ENCODE measurements around the gene DNAJC13. TPM values are rescaled to one million over a fixed set of nuclear protein-coding genes. Genes with fewer than 3 reads are reported as not detected.
A peak's percentile ranks its signal among the peaks of the same experiment; 100 is the strongest.
"Not testable (repeated sequence)": the region's sequence is repeated elsewhere in the genome, so short reads cannot be mapped to it uniquely, and the experiment has no call there.

Gene DNAJC13, protein sequence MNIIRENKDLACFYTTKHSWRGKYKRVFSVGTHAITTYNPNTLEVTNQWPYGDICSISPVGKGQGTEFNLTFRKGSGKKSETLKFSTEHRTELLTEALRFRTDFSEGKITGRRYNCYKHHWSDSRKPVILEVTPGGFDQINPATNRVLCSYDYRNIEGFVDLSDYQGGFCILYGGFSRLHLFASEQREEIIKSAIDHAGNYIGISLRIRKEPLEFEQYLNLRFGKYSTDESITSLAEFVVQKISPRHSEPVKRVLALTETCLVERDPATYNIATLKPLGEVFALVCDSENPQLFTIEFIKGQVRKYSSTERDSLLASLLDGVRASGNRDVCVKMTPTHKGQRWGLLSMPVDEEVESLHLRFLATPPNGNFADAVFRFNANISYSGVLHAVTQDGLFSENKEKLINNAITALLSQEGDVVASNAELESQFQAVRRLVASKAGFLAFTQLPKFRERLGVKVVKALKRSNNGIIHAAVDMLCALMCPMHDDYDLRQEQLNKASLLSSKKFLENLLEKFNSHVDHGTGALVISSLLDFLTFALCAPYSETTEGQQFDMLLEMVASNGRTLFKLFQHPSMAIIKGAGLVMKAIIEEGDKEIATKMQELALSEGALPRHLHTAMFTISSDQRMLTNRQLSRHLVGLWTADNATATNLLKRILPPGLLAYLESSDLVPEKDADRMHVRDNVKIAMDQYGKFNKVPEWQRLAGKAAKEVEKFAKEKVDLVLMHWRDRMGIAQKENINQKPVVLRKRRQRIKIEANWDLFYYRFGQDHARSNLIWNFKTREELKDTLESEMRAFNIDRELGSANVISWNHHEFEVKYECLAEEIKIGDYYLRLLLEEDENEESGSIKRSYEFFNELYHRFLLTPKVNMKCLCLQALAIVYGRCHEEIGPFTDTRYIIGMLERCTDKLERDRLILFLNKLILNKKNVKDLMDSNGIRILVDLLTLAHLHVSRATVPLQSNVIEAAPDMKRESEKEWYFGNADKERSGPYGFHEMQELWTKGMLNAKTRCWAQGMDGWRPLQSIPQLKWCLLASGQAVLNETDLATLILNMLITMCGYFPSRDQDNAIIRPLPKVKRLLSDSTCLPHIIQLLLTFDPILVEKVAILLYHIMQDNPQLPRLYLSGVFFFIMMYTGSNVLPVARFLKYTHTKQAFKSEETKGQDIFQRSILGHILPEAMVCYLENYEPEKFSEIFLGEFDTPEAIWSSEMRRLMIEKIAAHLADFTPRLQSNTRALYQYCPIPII (N-terminal part only)
- total RNA-seq (10 to 100 TPM; 26.6 to 50.5 (median 43.2) TPM), polyA plus RNA-seq (10 to 100 TPM in 2 of 3 donors, 1 to 10 TPM in 1; 7.4 to 29.3 (median 14.6) TPM)
- long read RNA-seq, donor 1, partial matches to known transcripts, result 7 of 7 reads
- long read RNA-seq, donor 1, other reads (novel, unspliced or antisense), result 0 of 7 reads
- long read RNA-seq, donor 2, partial matches to known transcripts, result 8 of 8 reads
- long read RNA-seq, donor 2, other reads (novel, unspliced or antisense), result 0 of 8 reads
- long read RNA-seq, donor 3, partial matches to known transcripts, result 10 of 10 reads
- long read RNA-seq, donor 3, other reads (novel, unspliced or antisense), result 0 of 10 reads
- long read RNA-seq, donor 4, partial matches to known transcripts, result 4 of 5 reads
- long read RNA-seq, donor 4, other reads (novel, unspliced or antisense), result 1 of 5 reads
- long read RNA-seq, donor 5, full-length matches to known transcripts, result 5 of 18 reads
- long read RNA-seq, donor 5, partial matches to known transcripts, result 12 of 18 reads
- long read RNA-seq, donor 5, other reads (novel, unspliced or antisense), result 1 of 18 reads
- long read RNA-seq, donor 6, partial matches to known transcripts, result 2 of 4 reads
- long read RNA-seq, donor 6, other reads (novel, unspliced or antisense), result 2 of 4 reads
- long read RNA-seq, donor 7, result 0 reads
- long read RNA-seq, donor 8, partial matches to known transcripts, result 8 of 8 reads
- long read RNA-seq, donor 8, other reads (novel, unspliced or antisense), result 0 of 8 reads
- long read RNA-seq, donor 9, result 0 reads
- long read RNA-seq, donor 10, result 0 reads

DNA sequence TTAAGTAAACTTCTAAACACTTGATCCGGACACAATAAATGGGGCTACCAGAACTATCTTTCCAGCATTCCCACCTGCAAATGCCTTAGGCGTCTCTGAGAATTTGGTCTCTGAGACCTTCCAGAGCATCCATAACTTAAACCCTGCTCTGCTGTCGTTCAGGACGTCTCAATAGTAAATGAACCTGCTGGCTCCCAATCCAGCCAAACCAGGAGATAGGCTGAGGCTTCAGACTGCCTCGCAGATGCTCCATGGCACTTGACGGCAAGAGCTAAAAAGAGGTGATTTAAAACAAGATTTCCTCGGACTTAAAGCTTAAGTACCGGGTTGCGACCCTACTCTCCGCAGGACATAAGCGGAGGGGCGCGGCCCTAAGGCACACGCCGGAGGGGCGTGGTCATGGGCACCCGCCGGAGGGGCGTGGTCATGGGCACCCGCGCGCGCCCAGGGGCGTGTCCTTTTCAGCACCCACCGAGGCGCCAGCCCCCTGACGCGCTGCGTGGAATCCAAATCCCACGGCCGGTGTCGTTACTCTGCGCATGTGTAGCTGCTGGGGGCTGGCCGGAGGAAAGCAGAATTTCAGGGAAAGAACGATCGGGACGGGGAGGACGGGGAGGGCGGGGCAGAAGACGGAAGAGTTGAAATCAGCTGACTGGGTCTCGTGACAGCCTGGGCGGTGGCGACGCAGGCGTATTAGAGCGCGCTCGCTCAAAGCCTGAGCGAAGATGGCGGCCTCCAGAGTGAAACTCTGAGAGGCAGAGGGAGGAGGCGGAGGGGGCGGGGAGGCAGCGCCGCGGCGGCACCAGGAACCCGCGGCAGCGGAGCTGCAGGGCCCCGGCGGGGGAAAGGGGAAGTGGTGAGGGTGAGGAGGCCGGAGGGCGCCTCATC, at the start of gene DNAJC13:
DNAJC13 (plus strand) TSS at position 696 of the 888 bp plus-strand sequence. CDS start 17,049 bp downstream, outside the sequence.
- peak; percentile 92 to 97 (median 95) for DNase-seq
- H3K4me3 ChIP-seq, result peak within 1 kb of the TSS; percentile 69 to 100 (median 87)
- WGBS, 4 donors, result 1% methylated on average over 39 to 63 of the region's 63 CpGs
- no peaks in the 10 kb centered on the region for H3K36me3 ChIP-seq (replicated peaks in 1 of 2)
- H3K4me1 ChIP-seq (replicated peaks in 1 of 2), result peaks cover 5 to 27% of the 10 kb centered on the region in 2 donors
- TF ChIP-seq, protein P1, sequence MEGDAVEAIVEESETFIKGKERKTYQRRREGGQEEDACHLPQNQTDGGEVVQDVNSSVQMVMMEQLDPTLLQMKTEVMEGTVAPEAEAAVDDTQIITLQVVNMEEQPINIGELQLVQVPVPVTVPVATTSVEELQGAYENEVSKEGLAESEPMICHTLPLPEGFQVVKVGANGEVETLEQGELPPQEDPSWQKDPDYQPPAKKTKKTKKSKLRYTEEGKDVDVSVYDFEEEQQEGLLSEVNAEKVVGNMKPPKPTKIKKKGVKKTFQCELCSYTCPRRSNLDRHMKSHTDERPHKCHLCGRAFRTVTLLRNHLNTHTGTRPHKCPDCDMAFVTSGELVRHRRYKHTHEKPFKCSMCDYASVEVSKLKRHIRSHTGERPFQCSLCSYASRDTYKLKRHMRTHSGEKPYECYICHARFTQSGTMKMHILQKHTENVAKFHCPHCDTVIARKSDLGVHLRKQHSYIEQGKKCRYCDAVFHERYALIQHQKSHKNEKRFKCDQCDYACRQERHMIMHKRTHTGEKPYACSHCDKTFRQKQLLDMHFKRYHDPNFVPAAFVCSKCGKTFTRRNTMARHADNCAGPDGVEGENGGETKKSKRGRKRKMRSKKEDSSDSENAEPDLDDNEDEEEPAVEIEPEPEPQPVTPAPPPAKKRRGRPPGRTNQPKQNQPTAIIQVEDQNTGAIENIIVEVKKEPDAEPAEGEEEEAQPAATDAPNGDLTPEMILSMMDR (IDR thresholded peaks at IDR 0.05), result no peak
- peak; percentile 22 to 77 for TF ChIP-seq POLR2A (IDR thresholded peaks at IDR 0.05)
- H3K27ac ChIP-seq, result peak within 1 kb of the TSS; percentile 78 to 93 (median 91)
- intact Hi-C loops (cut with DNase I), result no loop called here
- no peaks in the 10 kb centered on the region for H3K27me3 ChIP-seq
- H3K9me3 ChIP-seq (replicated peaks in 1 of 3), result no peaks in the 10 kb centered on the region

DNA sequence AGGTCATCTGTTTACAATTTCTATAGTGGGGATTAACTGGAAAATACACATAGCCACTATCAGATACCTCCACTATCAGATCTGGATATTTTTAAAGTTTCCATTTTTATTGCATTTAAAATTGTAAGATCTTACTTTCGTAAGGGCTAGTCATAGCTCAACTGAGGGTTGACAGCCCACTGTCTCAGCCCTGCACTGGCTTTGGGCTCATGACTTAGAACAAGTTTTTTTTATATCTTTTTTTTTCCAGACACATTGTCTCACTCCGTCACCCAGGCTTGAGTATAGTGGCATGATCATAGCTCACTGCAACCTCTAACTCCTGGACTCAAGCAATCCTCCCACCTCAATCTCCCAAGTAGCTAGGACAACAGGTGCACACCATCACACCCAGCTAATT, 48.8 kb upstream of the DNAJC13 start:
- Histone ChIP-seq H3K36me3 (replicated peaks in 1 of 2) (no peaks in the 10 kb centered on the region), H3K9me3 (replicated peaks in 1 of 3) (no peaks in the 10 kb centered on the region), H3K27ac (no peak overlapping the region), H3K27me3 (no peaks in the 10 kb centered on the region), H3K4me1 (replicated peaks in 1 of 2) (no peaks in the 10 kb centered on the region), H3K4me3 (no peak overlapping the region)
- intact Hi-C loops (cut with DNase I), result no loop called here
- no peak for DNase-seq
- TF ChIP-seq, protein P1 (IDR thresholded peaks at IDR 0.05), result no peak
- no peak for TF ChIP-seq POLR2A (IDR thresholded peaks at IDR 0.05)
- WGBS, 4 donors, result 88 to 94% (median 89%) methylated on average over 2 of the region's 2 CpGs

DNA sequence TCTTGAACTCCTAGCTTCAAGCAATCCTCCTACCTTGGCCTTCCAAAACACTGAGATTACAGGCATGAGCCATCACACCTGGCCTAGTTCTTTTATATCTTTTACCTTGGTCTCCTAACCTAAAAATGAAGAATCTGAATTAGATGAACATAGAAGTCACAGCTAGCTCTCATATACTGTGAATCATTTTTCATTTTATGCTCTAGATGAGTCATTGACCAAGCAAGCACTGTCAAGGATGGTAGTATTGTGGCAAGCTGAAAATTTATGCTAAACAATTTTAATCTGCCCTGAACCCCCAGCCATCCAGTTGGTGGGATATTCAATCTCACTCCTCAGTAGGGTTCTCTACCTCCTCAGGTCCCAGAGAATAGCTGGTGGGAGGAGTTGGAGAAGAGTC, 48.3 kb upstream of the DNAJC13 start:
- Histone ChIP-seq H3K4me3 (no peak overlapping the region), H3K9me3 (replicated peaks in 1 of 3) (no peaks in the 10 kb centered on the region), H3K27ac (no peak overlapping the region), H3K36me3 (replicated peaks in 1 of 2) (no peaks in the 10 kb centered on the region), H3K27me3 (no peaks in the 10 kb centered on the region), H3K4me1 (replicated peaks in 1 of 2) (no peaks in the 10 kb centered on the region)
- intact Hi-C loops (cut with DNase I), result no loop called here
- no peak for TF ChIP-seq POLR2A (IDR thresholded peaks at IDR 0.05)
- TF ChIP-seq, protein P1 (IDR thresholded peaks at IDR 0.05), result no peak
- no peak for DNase-seq

DNA sequence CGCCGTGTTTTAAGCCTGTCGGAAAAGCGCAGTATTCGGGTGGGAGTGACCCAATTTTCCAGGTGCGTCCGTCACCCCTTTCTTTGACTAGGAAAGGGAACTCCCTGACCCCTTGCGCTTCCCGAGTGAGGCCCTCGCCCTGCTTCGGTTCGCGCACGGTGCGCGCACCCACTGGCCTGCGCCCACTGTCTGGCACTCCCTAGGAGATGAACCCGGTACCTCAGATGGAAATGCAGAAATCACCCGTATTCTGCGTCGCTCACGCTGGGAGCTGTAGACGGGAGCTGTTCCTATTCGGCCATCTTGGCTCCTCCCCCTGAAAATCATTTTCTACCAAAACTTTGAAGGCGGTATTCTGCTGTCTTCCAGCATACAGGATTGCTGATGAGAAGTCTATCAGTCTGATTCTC, 40.4 kb upstream of the DNAJC13 start:
- intact Hi-C loops (cut with DNase I); H3K36me3 ChIP-seq (replicated peaks in 1 of 2); DNase-seq; H3K4me1 ChIP-seq (replicated peaks in 1 of 2); H3K9me3 ChIP-seq (replicated peaks in 1 of 3); H3K4me3 ChIP-seq; H3K27me3 ChIP-seq; H3K27ac ChIP-seq: not testable (repeated sequence)
- whole genome bisulfite sequencing, 4 donors, result 81 to 92% (median 88%) methylated on average over 25 of the region's 25 CpGs
